K562 (cell line): ENCODE measurements around the gene RASSF10. TPM values are rescaled to one million over a fixed set of nuclear protein-coding genes. Genes with fewer than 3 reads are reported as not detected.

ENCODE experiments used
- ATAC-seq: fragments of 200-7000 bp; cut with Tn5 transposase; 3 replicates; pipeline ENCODE4 v1.9.1; 2020; ENCODE audit warnings: moderate library complexity
- BruUV-seq: library from RNA; stranded (reverse); fragments of 400-500 nt; replicated peaks from 2 replicates; lab custom pipeline; 2021; lab: Mats Ljungman, UMichigan
- CTCF ChIA-PET: fragments of 300-600 bp; formaldehyde crosslinking; extraction: SDS; loops from one replicate; lab custom pipeline; 2021; ENCODE audit warnings: low intra/inter-chr PET ratio; lab: Yijun Ruan, JAX
- POLR2A ChIA-PET: fragments of 300-600, 350-650 bp; sonication (Branson Sonifier 250); formaldehyde crosslinking; extraction: SDS; loops from one replicate; lab custom pipeline; 2021; ENCODE audit warnings: antibody characterized with exemption, inconsistent platforms; lab: Yijun Ruan, JAX
- DNase-seq, 4 experiments: peaks; one replicate each; pipeline versions ENCODE4 v3.0.0 to v3.0.0-alpha.2; 2011 to 2018; ENCODE audit warnings: low spot score in 3 of 4, mixed read lengths in 3 of 4; ENCODE audit errors: extremely low read depth in 1 of 4
- FAIRE-seq: peaks from 2 replicates; lab custom pipeline; 2011; peaks lifted over from hg19 to GRCh38; lab: Jason Lieb, UNC
- H2AFZ ChIP-seq: 2 replicates; pipeline ENCODE4 v1.6.0; 2011; ENCODE audit warnings: low read depth, low read length, control low read depth, inconsistent platforms
- H3K27ac ChIP-seq: fragments of 200-600 bp; 3 replicates; pipeline ENCODE4 v1.8.0; 2011; ENCODE audit warnings: low read depth, mild to moderate bottlenecking, control low read depth, inconsistent platforms, low read length, moderate library complexity, mixed read lengths; ENCODE audit errors: extremely low read depth
- H3K27me3 ChIP-seq, 2 experiments: fragments of 300-600 bp in 1 of 2; 2 replicates in 1 of 2; 3 replicates in 1 of 2; pipeline versions ENCODE4 v1.6.0 to v1.8.0; 2011; ENCODE audit warnings: inconsistent platforms in 2 of 2, low read length in 2 of 2, mild to moderate bottlenecking in 1 of 2, mixed read lengths in 1 of 2, moderate library complexity in 1 of 2; ENCODE audit not compliant: control insufficient read depth in 2 of 2, insufficient read depth in 2 of 2
- H3K36me3 ChIP-seq: fragments of 300-600 bp; 3 replicates; pipeline ENCODE4 v1.8.0; 2011; ENCODE audit warnings: mild to moderate bottlenecking, low read length, inconsistent platforms; ENCODE audit not compliant: control insufficient read depth, insufficient read depth
- H3K4me1 ChIP-seq, 2 experiments: fragments of 200-600 bp in 1 of 2; replicated peaks in 1 of 2; 2 replicates in 1 of 2; 3 replicates in 1 of 2; pipeline versions ENCODE4 v1.5.1 to v1.8.0; 2011; ENCODE audit warnings: inconsistent platforms in 2 of 2, low read length in 2 of 2, mild to moderate bottlenecking in 1 of 2, mixed read lengths in 1 of 2, moderate library complexity in 1 of 2; ENCODE audit not compliant: control insufficient read depth in 2 of 2, insufficient read depth in 2 of 2
- H3K4me2 ChIP-seq: 2 replicates; pipeline ENCODE4 v1.6.1; 2011; ENCODE audit warnings: low read length, control low read depth, inconsistent platforms, mixed read lengths; ENCODE audit not compliant: insufficient read depth
- H3K4me3 ChIP-seq: fragments of 200-600 bp; sonication (generic), shearing (Covaris generic); 2 replicates; pipeline ENCODE4 v1.5.1; 2016; ENCODE audit warnings: control low read depth, inconsistent platforms
- H3K79me2 ChIP-seq: fragments of 200-600 bp; 3 replicates; pipeline ENCODE4 v1.8.0; 2011; ENCODE audit warnings: low read length, inconsistent platforms; ENCODE audit not compliant: control insufficient read depth, insufficient read depth
- H3K9ac ChIP-seq, 2 experiments: 2 replicates each; pipeline versions ENCODE4 v1.6.0 to v1.6.1; 2011; ENCODE audit warnings: low read depth in 2 of 2, low read length in 2 of 2, control low read depth in 1 of 2, inconsistent platforms in 1 of 2, mild to moderate bottlenecking in 1 of 2, mixed read lengths in 1 of 2; ENCODE audit not compliant: insufficient read depth in 1 of 2
- H3K9me1 ChIP-seq: one replicate; pipeline ENCODE4 v1.6.0; 2011; ENCODE audit warnings: inconsistent platforms, mild to moderate bottlenecking, low read length, moderate library complexity; ENCODE audit not compliant: control insufficient read depth, insufficient read depth
- H3K9me3 ChIP-seq: replicated peaks from 2 replicates; pipeline ENCODE4 v1.5.1; 2011; ENCODE audit warnings: low read depth, low read length, inconsistent platforms; ENCODE audit not compliant: control insufficient read depth, insufficient read depth
- H4K20me1 ChIP-seq: replicated peaks from 2 replicates; pipeline ENCODE4 v1.6.1; 2011; ENCODE audit warnings: low read length, inconsistent platforms, mixed read lengths; ENCODE audit not compliant: control insufficient read depth, insufficient read depth
- EHMT2 ChIP-seq: fragments of 450-650 bp; IDR thresholded peaks from 2 replicates; pipeline ENCODE4 v1.6.1; 2018; ENCODE audit warnings: antibody characterized with exemption
- IRF1 ChIP-seq: sonication (generic); formaldehyde crosslinking; IDR thresholded peaks from 2 replicates; pipeline ENCODE4 v1.8.0; 2022; ENCODE audit warnings: missing genetic modification reagents, mild to moderate bottlenecking, borderline replicate concordance
- NCOA1 ChIP-seq: fragments of 450-650 bp; IDR thresholded peaks from 2 replicates; pipeline ENCODE4 v1.6.1; 2016; ENCODE audit warnings: low read depth
- PHB ChIP-seq: fragments of 250-450 bp; sonication (Bioruptor Pico); IDR thresholded peaks from 2 replicates; pipeline ENCODE4 v1.5.0; 2021
- POLR3A ChIP-seq: IDR thresholded peaks from 2 replicates; pipeline ENCODE4 v1.6.1; 2011; ENCODE audit warnings: borderline replicate concordance, mild to moderate bottlenecking, moderate library complexity; ENCODE audit not compliant: insufficient read length, insufficient read depth; ENCODE audit errors: extremely low read depth
- TFAP4 ChIP-seq: sonication (generic); formaldehyde crosslinking; IDR thresholded peaks from 2 replicates; pipeline ENCODE4 v1.8.0; 2022; ENCODE audit warnings: missing genetic modification reagents, mild to moderate bottlenecking, moderate library complexity, borderline replicate concordance
- ZNF408 ChIP-seq: fragments of 250-450 bp; sonication (Bioruptor Pico); IDR thresholded peaks from 2 replicates; pipeline ENCODE4 v1.4.0; 2020; ENCODE audit warnings: low read depth, mild to moderate bottlenecking, moderate library complexity
- WGBS: fragments of 100-300 bp; shearing (Covaris generic); methylation state at CpG from one replicate; pipeline ENCODE4 v1.1.6; 2016; ENCODE audit warnings: low coverage, mixed read lengths; ENCODE audit not compliant: insufficient coverage; ENCODE audit errors: missing lambda C conversion rate; 5-methylcytosine and 5-hydroxymethylcytosine counted together
- in situ Hi-C: fragments of 300-500 bp; cut with MboI; formaldehyde crosslinking; loops from 4 replicates; pipeline ENCODE4 v1.15.0; 2018; ENCODE audit warnings: inconsistent platforms, mixed read lengths
- intact Hi-C: fragments of 100-400 bp; cut with micrococcal nuclease; formaldehyde crosslinking; loops from 2 replicates; pipeline ENCODE4 v1.14.2; 2022
- polyA plus RNA-seq, 8 experiments: library from polyadenylated mRNA; depleted of rRNA in 4 of 8; stranded (reverse) in 5 of 8; unstranded in 3 of 8; fragments of >200 nt; fragmentation: Nextera tagmentation in 2 of 8; fragmentation: Illumina TruSeq in 1 of 8; extraction: Ambion mirVana in 2 of 8; extraction: Trizol in 1 of 8; gene quantifications; 2 replicates each; pipeline versions ENCODE4 v1.2.1 to v1.2.3, GENCODE V29; 2011 to 2014; ENCODE audit warnings: inconsistent platforms in 1 of 8, missing spikeins in 1 of 8
- total RNA-seq, 7 experiments: library from RNA; depleted of rRNA in 6 of 7; stranded (reverse); fragments of >200 nt in 6 of 7; fragmentation: Illumina TruSeq in 2 of 7; extraction: Trizol in 2 of 7; gene quantifications; 2 replicates each; pipeline versions ENCODE4 v1.2.1 to v1.2.3, GENCODE V29; 2011 to 2021; ENCODE audit warnings: low replicate concordance in 1 of 7

The RASSF10 gene
- total and polyA plus RNA-seq, 9 of the 15 experiments (the other 6 are each of a cell fraction or from before 2014, with no cell fraction given) = not detected

- in situ Hi-C loops = no loop called here
- Histone ChIP-seq H3K9me1 (no peaks in the 10 kb centered on the region), H3K27me3 (peaks cover 4 to 15% of the 10 kb centered on the region in 2 experiments; a peak in 4 of 5 replicates)
- ATAC-seq = no peak
- TF ChIP-seq NCOA1 (no peak), POLR3A (no peak), IRF1 (CRISPR knock-in tag) (no peak), EHMT2 (no peak), PHB (CRISPR knock-in tag) (no peak), ZNF408 (CRISPR knock-in tag) (no peak), TFAP4 (CRISPR knock-in tag) (no peak)
- TF ChIP-seq, all 486 proteins: peak for 0
- Histone ChIP-seq H3K9ac (no peak overlapping the region), H2AFZ (no peak overlapping the region), H3K27ac (no peak overlapping the region), H3K79me2 (no peaks in the 10 kb centered on the region), H3K4me3 (no peak overlapping the region), H3K36me3 (no peaks in the 10 kb centered on the region), H3K9me3 (no peaks in the 10 kb centered on the region), H3K4me2 (no peak overlapping the region), H3K4me1 (peaks cover 7 to 20% of the 10 kb centered on the region in 2 experiments), H4K20me1 (no peaks in the 10 kb centered on the region)
- BruUV-seq = no TSS peak
- ChIA-PET CTCF (no interaction called here), POLR2A (no interaction called here)
- FAIRE-seq = no peak
- no peak for DNase-seq
- 38% methylated on average over 7 of the region's 7 CpGs for WGBS
- intact Hi-C loops = no loop called here
Measured at GRCh38 chr11:13011466-13012055, 2.4 kb downstream of the RASSF10 start.
